PFSK-1 (cell line): ENCODE measurements around the gene RHOV.

Experiments
- POLR2AphosphoS5 ChIP-seq: IDR thresholded peaks from 2 replicates; pipeline ENCODE4 v1.6.1; 2012; ENCODE audit warnings: low read depth, mild to moderate bottlenecking, control low read depth, low read length, moderate library complexity
- SIN3A ChIP-seq: IDR thresholded peaks from 2 replicates; pipeline ENCODE4 v1.6.1; 2012; ENCODE audit warnings: mild to moderate bottlenecking, low read length, moderate library complexity, borderline replicate concordance; ENCODE audit not compliant: insufficient read depth
- TAF1 ChIP-seq: IDR thresholded peaks from 2 replicates; pipeline ENCODE4 v1.6.1; 2012; ENCODE audit warnings: low read length, control low read depth, borderline replicate concordance; ENCODE audit not compliant: insufficient read depth
- TF ChIP-seq, protein P1 (sequence below), 2 experiments: IDR thresholded peaks; 2 replicates each; pipeline versions ENCODE4 v1.6.1 to v1.8.0; 2011 to 2012; ENCODE audit warnings: low read depth in 2 of 2, low read length in 2 of 2, control low read depth in 1 of 2, inconsistent platforms in 1 of 2, mild to moderate bottlenecking in 1 of 2, moderate library complexity in 1 of 2; ENCODE audit not compliant: insufficient read depth in 1 of 2

DNA sequence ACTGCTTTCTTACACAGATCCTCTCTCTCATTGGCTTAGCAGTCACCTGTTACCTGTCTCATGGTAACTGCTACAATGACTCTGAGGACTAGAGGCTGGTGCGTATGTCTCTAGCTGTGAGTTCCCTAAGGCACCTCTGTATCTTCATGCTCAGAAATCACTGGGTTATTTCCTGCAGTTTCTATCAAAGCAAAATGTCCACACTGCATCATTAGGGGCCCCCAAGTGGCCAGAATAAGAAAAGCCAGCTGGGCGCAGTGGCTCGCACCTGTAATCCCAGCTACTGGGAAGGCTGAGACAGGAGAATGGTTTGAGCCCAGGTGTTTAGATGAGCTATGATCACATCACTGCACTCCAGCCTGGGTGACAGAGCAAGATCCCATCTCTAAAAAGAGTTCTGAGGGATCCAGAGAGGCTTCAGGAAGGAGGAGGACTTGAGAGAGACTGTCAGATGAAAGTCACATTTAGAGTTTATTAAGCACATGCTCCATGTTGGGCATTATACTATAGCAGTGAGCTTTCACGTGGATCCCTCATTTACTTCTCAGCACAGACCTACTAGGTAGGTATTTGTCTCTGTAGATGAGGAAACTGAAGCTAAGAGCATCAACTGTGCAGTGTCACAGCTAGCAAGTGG, 17.9 kb upstream of the RHOV start:
- TF ChIP-seq TAF1 (no peak), POLR2AphosphoS5 (no peak), SIN3A (no peak)
- TF ChIP-seq, protein P1, sequence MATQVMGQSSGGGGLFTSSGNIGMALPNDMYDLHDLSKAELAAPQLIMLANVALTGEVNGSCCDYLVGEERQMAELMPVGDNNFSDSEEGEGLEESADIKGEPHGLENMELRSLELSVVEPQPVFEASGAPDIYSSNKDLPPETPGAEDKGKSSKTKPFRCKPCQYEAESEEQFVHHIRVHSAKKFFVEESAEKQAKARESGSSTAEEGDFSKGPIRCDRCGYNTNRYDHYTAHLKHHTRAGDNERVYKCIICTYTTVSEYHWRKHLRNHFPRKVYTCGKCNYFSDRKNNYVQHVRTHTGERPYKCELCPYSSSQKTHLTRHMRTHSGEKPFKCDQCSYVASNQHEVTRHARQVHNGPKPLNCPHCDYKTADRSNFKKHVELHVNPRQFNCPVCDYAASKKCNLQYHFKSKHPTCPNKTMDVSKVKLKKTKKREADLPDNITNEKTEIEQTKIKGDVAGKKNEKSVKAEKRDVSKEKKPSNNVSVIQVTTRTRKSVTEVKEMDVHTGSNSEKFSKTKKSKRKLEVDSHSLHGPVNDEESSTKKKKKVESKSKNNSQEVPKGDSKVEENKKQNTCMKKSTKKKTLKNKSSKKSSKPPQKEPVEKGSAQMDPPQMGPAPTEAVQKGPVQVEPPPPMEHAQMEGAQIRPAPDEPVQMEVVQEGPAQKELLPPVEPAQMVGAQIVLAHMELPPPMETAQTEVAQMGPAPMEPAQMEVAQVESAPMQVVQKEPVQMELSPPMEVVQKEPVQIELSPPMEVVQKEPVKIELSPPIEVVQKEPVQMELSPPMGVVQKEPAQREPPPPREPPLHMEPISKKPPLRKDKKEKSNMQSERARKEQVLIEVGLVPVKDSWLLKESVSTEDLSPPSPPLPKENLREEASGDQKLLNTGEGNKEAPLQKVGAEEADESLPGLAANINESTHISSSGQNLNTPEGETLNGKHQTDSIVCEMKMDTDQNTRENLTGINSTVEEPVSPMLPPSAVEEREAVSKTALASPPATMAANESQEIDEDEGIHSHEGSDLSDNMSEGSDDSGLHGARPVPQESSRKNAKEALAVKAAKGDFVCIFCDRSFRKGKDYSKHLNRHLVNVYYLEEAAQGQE (IDR thresholded peaks at IDR 0.05; ENCODE audit: insufficient read depth in 1 of 2, low read depth in 2 of 2, low read length in 2 of 2): no peak
